Caco-2 (cell line): ENCODE measurements around the gene HEATR1. TPM values are rescaled to one million over a fixed set of nuclear protein-coding genes. Genes with fewer than 3 reads are reported as not detected.
"Not testable (repeated sequence)": the region's sequence is repeated elsewhere in the genome, so short reads cannot be mapped to it uniquely, and the experiment has no call there.

Source experiments
- BruUV-seq: library from RNA; stranded (reverse); fragments of 400-500 nt; replicated peaks from 2 replicates; lab custom pipeline; 2021; lab: Mats Ljungman, UMichigan
- CTCF ChIA-PET: fragments of 300-600 bp; sonication (Branson Sonifier 250); formaldehyde crosslinking; loops from one replicate; lab custom pipeline; 2022; ENCODE audit warnings: antibody characterized with exemption; lab: Charles Lee
- POLR2A ChIA-PET: fragments of 300-600 bp; sonication (Branson Sonifier 250); formaldehyde crosslinking; loops from one replicate; lab custom pipeline; 2022; ENCODE audit warnings: antibody characterized with exemption; lab: Charles Lee
- DNase-seq, 2 experiments: peaks; one replicate each; pipeline versions ENCODE4 v3.0.0 to v3.0.0-alpha.2; 2020 to 2022
- H3K27me3 ChIP-seq: replicated peaks from 2 replicates; pipeline ENCODE4 v1.6.0; 2011; ENCODE audit warnings: low read length; ENCODE audit not compliant: control insufficient read depth, insufficient read depth
- H3K36me3 ChIP-seq: 2 replicates; pipeline ENCODE4 v1.5.1; 2011; ENCODE audit warnings: low read length; ENCODE audit not compliant: control insufficient read depth, insufficient read depth
- H3K4me1 ChIP-seq: fragments of 250-450 bp; sonication (Bioruptor Pico); 2 replicates; pipeline ENCODE4 v1.5.1; 2020; ENCODE audit warnings: mild to moderate bottlenecking
- H3K4me3 ChIP-seq: 2 replicates; pipeline ENCODE4 v1.5.1; 2011; ENCODE audit warnings: low read depth, mild to moderate bottlenecking, control low read depth, low read length
- H3K9me3 ChIP-seq: fragments of 250-450 bp; sonication (Bioruptor Pico); 2 replicates; pipeline ENCODE4 v1.5.1; 2020; ENCODE audit warnings: mild to moderate bottlenecking, moderate library complexity
- H3K27ac Mint-ChIP-seq: one replicate; pipeline ENCODE4 v1.8.0; 2022; ENCODE audit warnings: mixed read lengths; ENCODE audit not compliant: unreplicated experiment
- H3K27me3 Mint-ChIP-seq: one replicate; pipeline ENCODE4 v1.8.0; 2022; ENCODE audit warnings: mixed read lengths; ENCODE audit not compliant: insufficient read depth, unreplicated experiment
- H3K36me3 Mint-ChIP-seq: one replicate; pipeline ENCODE4 v1.8.0; 2022; ENCODE audit warnings: mild to moderate bottlenecking, mixed read lengths; ENCODE audit not compliant: insufficient read depth, unreplicated experiment
- H3K4me1 Mint-ChIP-seq: one replicate; pipeline ENCODE4 v1.8.0; 2022; ENCODE audit warnings: low read depth, mixed read lengths; ENCODE audit not compliant: unreplicated experiment
- H3K4me3 Mint-ChIP-seq: one replicate; pipeline ENCODE4 v1.8.0; 2022; ENCODE audit warnings: mild to moderate bottlenecking, moderate library complexity, mixed read lengths; ENCODE audit not compliant: unreplicated experiment
- H3K9me3 Mint-ChIP-seq: one replicate; pipeline ENCODE4 v1.8.0; 2022; ENCODE audit warnings: mixed read lengths; ENCODE audit not compliant: unreplicated experiment
- intact Hi-C: fragments of 100-400 bp; cut with micrococcal nuclease; formaldehyde crosslinking; loops from one replicate; pipeline ENCODE4 v1.10.0; 2022; ENCODE audit not compliant: unreplicated experiment
- total RNA-seq: library from RNA; stranded (reverse); gene quantifications from 2 replicates; pipeline ENCODE4 v1.2.3, GENCODE V29; 2022
- TF ChIP-seq, protein P1 (sequence below), 2 experiments: fragments of 200-600 bp in 1 of 2; IDR thresholded peaks; 1 replicate in 1 of 2; 2 replicates in 1 of 2; pipeline versions ENCODE4 v1.5.1 to v1.8.0; 2011 to 2022; ENCODE audit warnings: antibody characterized with exemption in 1 of 2, control low read depth in 1 of 2, inconsistent platforms in 1 of 2, low read depth in 1 of 2, low read length in 1 of 2, mild to moderate bottlenecking in 1 of 2, moderate library complexity in 1 of 2; ENCODE audit not compliant: insufficient read depth in 1 of 2, severe bottlenecking in 1 of 2, unreplicated experiment in 1 of 2

The HEATR1 gene
- total RNA-seq, 1 experiment from 2014 or later: 56.5 TPM

DNA sequence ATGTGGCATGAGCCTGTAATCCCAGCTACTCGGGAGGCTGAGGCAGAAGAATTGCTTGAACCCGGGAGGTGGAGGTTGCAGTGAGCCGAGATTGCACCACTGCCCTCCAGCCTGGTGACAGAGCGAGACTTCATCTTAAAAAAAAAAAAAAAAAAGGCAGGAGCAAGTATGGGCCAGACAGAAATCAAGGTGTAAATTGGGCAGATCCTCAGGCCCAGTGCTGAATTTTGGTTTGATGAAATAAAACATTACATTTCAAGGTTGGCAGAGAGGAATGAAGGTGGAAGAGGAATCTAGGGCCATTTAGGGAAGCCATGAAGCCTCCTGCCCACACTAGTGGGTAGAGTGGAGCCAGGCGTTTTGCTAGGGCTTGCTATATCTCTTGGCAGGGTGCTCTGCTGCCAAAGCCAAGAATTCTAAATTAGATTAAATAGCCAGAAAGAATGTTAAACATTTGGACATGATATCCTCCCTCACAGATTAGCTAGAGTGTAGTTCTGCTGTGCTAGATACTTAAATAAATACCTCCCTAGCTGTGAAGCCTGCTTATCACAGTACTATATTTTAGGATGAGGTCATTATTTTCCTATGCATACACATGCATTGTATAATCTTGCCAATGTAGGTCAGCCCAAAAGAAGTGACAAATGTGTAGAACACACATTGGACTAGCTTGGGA lies 97.2 kb downstream of the HEATR1 start:
- ChIA-PET POLR2A (interaction anchor here (1.0 kb wide), 1 partner anchor 10 kb away, joined by 6 read pairs; no protein-coding TSS in a partner anchor), CTCF (interaction anchor here (0.6 kb wide), 1 partner anchor 102 kb away, joined by 4 read pairs; no protein-coding TSS in a partner anchor)
- H3K36me3 ChIP-seq: no peaks in the 10 kb centered on the region
- H3K4me3 ChIP-seq: no peak overlapping the region
- Mint-ChIP-seq H3K36me3 (peaks cover 9% of the 10 kb centered on the region), H3K4me1 (peaks cover 49% of the 10 kb centered on the region), H3K9me3 (no peaks in the 10 kb centered on the region), H3K27me3 (no peaks in the 10 kb centered on the region), H3K4me3 (no peak overlapping the region), H3K27ac (peak overlapping the region; percentile 57)
- TF ChIP-seq, protein P1, sequence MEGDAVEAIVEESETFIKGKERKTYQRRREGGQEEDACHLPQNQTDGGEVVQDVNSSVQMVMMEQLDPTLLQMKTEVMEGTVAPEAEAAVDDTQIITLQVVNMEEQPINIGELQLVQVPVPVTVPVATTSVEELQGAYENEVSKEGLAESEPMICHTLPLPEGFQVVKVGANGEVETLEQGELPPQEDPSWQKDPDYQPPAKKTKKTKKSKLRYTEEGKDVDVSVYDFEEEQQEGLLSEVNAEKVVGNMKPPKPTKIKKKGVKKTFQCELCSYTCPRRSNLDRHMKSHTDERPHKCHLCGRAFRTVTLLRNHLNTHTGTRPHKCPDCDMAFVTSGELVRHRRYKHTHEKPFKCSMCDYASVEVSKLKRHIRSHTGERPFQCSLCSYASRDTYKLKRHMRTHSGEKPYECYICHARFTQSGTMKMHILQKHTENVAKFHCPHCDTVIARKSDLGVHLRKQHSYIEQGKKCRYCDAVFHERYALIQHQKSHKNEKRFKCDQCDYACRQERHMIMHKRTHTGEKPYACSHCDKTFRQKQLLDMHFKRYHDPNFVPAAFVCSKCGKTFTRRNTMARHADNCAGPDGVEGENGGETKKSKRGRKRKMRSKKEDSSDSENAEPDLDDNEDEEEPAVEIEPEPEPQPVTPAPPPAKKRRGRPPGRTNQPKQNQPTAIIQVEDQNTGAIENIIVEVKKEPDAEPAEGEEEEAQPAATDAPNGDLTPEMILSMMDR (IDR thresholded peaks at IDR 0.05; ENCODE audit: insufficient read depth in 1 of 2, low read depth in 1 of 2, low read length in 1 of 2, severe bottlenecking in 1 of 2, unreplicated experiment in 1 of 2): no peak
- BruUV-seq: TSS peak; percentile 21
- no peaks in the 10 kb centered on the region for H3K27me3 ChIP-seq
- H3K4me1 ChIP-seq: peaks cover 61% of the 10 kb centered on the region
- DNase-seq: no peak
- intact Hi-C loops: no loop called here
- H3K9me3 ChIP-seq: no peaks in the 10 kb centered on the region

DNA sequence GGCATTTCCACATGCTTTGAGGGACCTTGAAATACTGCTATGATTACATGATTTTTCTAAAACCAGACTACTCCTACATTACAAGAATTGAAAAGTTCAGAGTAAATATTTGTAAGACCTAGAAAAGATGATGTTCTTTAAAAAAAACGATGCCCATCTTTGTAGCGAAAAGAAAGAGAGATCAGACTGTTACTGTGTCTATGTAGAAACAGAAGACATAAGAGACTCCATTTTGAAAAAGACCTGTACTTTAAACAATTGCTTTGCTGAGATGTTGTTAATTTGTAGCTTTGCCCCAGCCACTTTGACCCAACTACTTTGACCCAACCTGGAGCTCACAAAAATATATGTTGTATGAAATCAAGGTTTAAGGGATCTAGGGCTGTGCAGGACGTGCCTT lies 100.0 kb downstream of the HEATR1 start:
- BruUV-seq: TSS peak; percentile 87
- CTCF ChIA-PET, DNase-seq, intact Hi-C loops, H3K9me3 ChIP-seq, H3K4me3 Mint-ChIP-seq, H3K4me3 ChIP-seq, H3K9me3 Mint-ChIP-seq, H3K36me3 ChIP-seq, H3K27me3 Mint-ChIP-seq, H3K36me3 Mint-ChIP-seq, H3K27me3 ChIP-seq: not testable (repeated sequence)
- H3K4me1 ChIP-seq: peaks cover 55% of the 10 kb centered on the region
- peaks cover 30% of the 10 kb centered on the region for H3K4me1 Mint-ChIP-seq
- peak overlapping the region; percentile 95 for H3K27ac Mint-ChIP-seq
- POLR2A ChIA-PET: interaction anchor here (1.4 kb wide), 1 partner anchor 20 kb away, joined by 3 read pairs; no protein-coding TSS in a partner anchor

DNA sequence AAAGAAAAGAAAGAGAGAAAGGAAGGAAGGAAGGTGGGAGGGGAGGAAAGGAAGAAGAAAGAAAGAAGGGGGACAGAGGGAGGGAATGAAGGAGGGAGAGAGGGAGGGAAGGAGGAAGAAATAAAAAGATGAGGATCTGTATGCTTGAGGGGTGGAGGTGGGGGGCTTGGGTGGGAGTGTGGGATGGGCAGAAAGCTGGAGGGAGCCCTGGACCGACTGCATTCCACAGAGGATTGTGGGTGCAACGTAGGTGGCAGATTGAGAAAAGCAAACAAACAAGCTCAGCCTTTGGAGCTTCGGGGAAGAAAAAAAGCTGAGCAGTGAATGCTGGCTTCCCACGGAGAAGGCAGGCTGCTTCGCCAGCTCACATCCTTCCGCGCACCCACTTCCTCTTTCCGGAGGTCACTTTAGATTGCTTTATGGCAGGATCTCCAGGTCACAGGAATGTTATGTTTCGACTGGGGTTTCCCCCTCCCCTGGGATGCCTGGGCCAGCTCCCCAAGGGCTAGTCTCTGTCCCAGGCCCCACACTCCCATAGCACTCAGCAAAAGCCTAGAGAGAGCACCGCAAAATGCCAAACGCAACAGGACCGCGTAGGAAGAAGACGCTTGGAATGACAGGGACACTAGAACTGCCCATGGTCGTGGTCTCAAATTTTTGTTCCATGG lies 101.2 kb downstream of the HEATR1 start:
- DNase-seq: peak; percentile 87 to 93
- Mint-ChIP-seq H3K27me3 (no peaks in the 10 kb centered on the region), H3K27ac (peak overlapping the region; percentile 95), H3K4me1 (peaks cover 20% of the 10 kb centered on the region), H3K4me3 (peak overlapping the region; percentile 61), H3K9me3 (no peaks in the 10 kb centered on the region), H3K36me3 (peaks cover 9% of the 10 kb centered on the region)
- Histone ChIP-seq H3K4me1 (peaks cover 43% of the 10 kb centered on the region), H3K36me3 (no peaks in the 10 kb centered on the region), H3K27me3 (no peaks in the 10 kb centered on the region), H3K9me3 (no peaks in the 10 kb centered on the region), H3K4me3 (no peak overlapping the region)
- CTCF ChIA-PET: interaction anchor here (0.6 to 1.2 kb wide), 4 partner anchors 12 to 15 kb away, joined by 3 read pairs; no protein-coding TSS in a partner anchor
- TF ChIP-seq, protein P1 (IDR thresholded peaks at IDR 0.05; ENCODE audit: insufficient read depth in 1 of 2, low read depth in 1 of 2, low read length in 1 of 2, severe bottlenecking in 1 of 2, unreplicated experiment in 1 of 2): no peak
- BruUV-seq: no TSS peak
- POLR2A ChIA-PET: interaction anchor here (0.6 to 1.4 kb wide), 7 partner anchors 8 to 1429 kb away, joined by 3 to 30 read pairs (median 4); partner anchors contain the start of genes HEATR1 and LGALS8
- intact Hi-C loops: loop anchor here (1.0 kb wide), 3 partner anchors 9 to 21 kb away; no protein-coding TSS in a partner anchor
